Measurements from ENCODE around the gene MACF1. TPM values are rescaled to one million over a fixed set of nuclear protein-coding genes. Genes with fewer than 3 reads are reported as not detected.

The MACF1 gene
- total RNA-seq, 1 experiment from 2014 or later: 104 TPM

GRCh38 chr1:39328586-39329121 lies 124.2 kb downstream of the MACF1 start:
- no peak overlapping the region for H3K4me3 Mint-ChIP-seq (ENCODE audit: unreplicated experiment)
- H3K27me3 Mint-ChIP-seq (ENCODE audit: insufficient read depth, unreplicated experiment): no peaks in the 10 kb centered on the region
- ChIA-PET CTCF (no interaction called here), POLR2A (no interaction called here)
- Histone ChIP-seq H3K9me3 (no peaks in the 10 kb centered on the region), H3K36me3 (ENCODE audit: control insufficient read depth, insufficient read depth, low read length) (no peaks in the 10 kb centered on the region), H3K27me3 (replicated peaks; ENCODE audit: control insufficient read depth, insufficient read depth, low read length) (no peaks in the 10 kb centered on the region), H3K4me1 (no peaks in the 10 kb centered on the region), H3K4me3 (ENCODE audit: low read depth, low read length) (no peak overlapping the region)
- no peaks in the 10 kb centered on the region for H3K4me1 Mint-ChIP-seq (ENCODE audit: low read depth, unreplicated experiment)
- H3K9me3 Mint-ChIP-seq (ENCODE audit: unreplicated experiment): no peaks in the 10 kb centered on the region
- intact Hi-C loops (cut with micrococcal nuclease; ENCODE audit: unreplicated experiment): no loop called here
- BruUV-seq (replicated peaks): no TSS peak
- TF ChIP-seq, protein P1, sequence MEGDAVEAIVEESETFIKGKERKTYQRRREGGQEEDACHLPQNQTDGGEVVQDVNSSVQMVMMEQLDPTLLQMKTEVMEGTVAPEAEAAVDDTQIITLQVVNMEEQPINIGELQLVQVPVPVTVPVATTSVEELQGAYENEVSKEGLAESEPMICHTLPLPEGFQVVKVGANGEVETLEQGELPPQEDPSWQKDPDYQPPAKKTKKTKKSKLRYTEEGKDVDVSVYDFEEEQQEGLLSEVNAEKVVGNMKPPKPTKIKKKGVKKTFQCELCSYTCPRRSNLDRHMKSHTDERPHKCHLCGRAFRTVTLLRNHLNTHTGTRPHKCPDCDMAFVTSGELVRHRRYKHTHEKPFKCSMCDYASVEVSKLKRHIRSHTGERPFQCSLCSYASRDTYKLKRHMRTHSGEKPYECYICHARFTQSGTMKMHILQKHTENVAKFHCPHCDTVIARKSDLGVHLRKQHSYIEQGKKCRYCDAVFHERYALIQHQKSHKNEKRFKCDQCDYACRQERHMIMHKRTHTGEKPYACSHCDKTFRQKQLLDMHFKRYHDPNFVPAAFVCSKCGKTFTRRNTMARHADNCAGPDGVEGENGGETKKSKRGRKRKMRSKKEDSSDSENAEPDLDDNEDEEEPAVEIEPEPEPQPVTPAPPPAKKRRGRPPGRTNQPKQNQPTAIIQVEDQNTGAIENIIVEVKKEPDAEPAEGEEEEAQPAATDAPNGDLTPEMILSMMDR (IDR thresholded peaks at IDR 0.05; ENCODE audit: insufficient read depth in 1 of 2, low read depth in 1 of 2, low read length in 1 of 2, severe bottlenecking in 1 of 2, unreplicated experiment in 1 of 2): no peak
- H3K27ac Mint-ChIP-seq (ENCODE audit: unreplicated experiment): no peak overlapping the region
- DNase-seq: no peak
- H3K36me3 Mint-ChIP-seq (ENCODE audit: insufficient read depth, unreplicated experiment): peaks cover 34% of the 10 kb centered on the region

DNA sequence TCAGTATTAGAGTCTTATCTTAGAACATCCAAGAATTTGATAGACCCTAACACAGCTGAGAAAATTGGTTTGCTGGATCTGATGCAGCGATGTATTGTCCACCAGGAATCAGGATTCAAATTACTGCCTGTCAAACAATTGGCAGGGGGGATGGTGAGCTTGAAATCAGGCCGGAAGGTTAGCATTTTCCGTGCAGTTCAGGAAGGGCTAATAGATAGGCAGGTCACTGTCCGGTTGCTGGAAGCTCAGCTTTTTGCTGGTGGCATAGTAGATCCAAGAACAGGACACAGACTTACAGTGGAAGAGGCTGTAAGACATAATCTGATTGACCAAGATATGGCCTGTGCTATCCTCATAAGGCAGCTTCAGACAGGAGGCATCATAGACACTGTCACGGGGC lies 127.2 kb downstream of the MACF1 start:
- peaks cover 56% of the 10 kb centered on the region for H3K36me3 Mint-ChIP-seq (ENCODE audit: insufficient read depth, unreplicated experiment)
- TF ChIP-seq, protein P1 (IDR thresholded peaks at IDR 0.05; ENCODE audit: insufficient read depth in 1 of 2, low read depth in 1 of 2, low read length in 1 of 2, severe bottlenecking in 1 of 2, unreplicated experiment in 1 of 2): no peak
- no peak overlapping the region for H3K27ac Mint-ChIP-seq (ENCODE audit: unreplicated experiment)
- no peak overlapping the region for H3K4me3 ChIP-seq (ENCODE audit: low read depth, low read length)
- ChIA-PET CTCF (no interaction called here), POLR2A (no interaction called here)
- no peaks in the 10 kb centered on the region for H3K9me3 ChIP-seq
- intact Hi-C loops (cut with micrococcal nuclease; ENCODE audit: unreplicated experiment): no loop called here
- BruUV-seq (replicated peaks): no TSS peak
- H3K27me3 ChIP-seq (replicated peaks; ENCODE audit: control insufficient read depth, insufficient read depth, low read length): no peaks in the 10 kb centered on the region
- H3K36me3 ChIP-seq (ENCODE audit: control insufficient read depth, insufficient read depth, low read length): no peaks in the 10 kb centered on the region
- no peaks in the 10 kb centered on the region for H3K9me3 Mint-ChIP-seq (ENCODE audit: unreplicated experiment)
- peaks cover 14% of the 10 kb centered on the region for H3K4me1 Mint-ChIP-seq (ENCODE audit: low read depth, unreplicated experiment)
- H3K27me3 Mint-ChIP-seq (ENCODE audit: insufficient read depth, unreplicated experiment): no peaks in the 10 kb centered on the region
- peaks cover 19% of the 10 kb centered on the region for H3K4me1 ChIP-seq
- no peak for DNase-seq
- no peak overlapping the region for H3K4me3 Mint-ChIP-seq (ENCODE audit: unreplicated experiment)

- TF ChIP-seq, protein P1 (IDR thresholded peaks at IDR 0.05; ENCODE audit: insufficient read depth in 1 of 2, low read depth in 1 of 2, low read length in 1 of 2, severe bottlenecking in 1 of 2, unreplicated experiment in 1 of 2): no peak
- ChIA-PET POLR2A (no interaction called here), CTCF (no interaction called here)
- no peaks in the 10 kb centered on the region for H3K9me3 ChIP-seq
- Mint-ChIP-seq H3K27me3 (ENCODE audit: insufficient read depth, unreplicated experiment) (no peaks in the 10 kb centered on the region), H3K9me3 (ENCODE audit: unreplicated experiment) (no peaks in the 10 kb centered on the region), H3K4me1 (ENCODE audit: low read depth, unreplicated experiment) (peaks cover 14% of the 10 kb centered on the region), H3K27ac (ENCODE audit: unreplicated experiment) (no peak overlapping the region), H3K36me3 (ENCODE audit: insufficient read depth, unreplicated experiment) (peaks cover 62% of the 10 kb centered on the region), H3K4me3 (ENCODE audit: unreplicated experiment) (no peak overlapping the region)
- no peaks in the 10 kb centered on the region for H3K27me3 ChIP-seq (replicated peaks; ENCODE audit: control insufficient read depth, insufficient read depth, low read length)
- peaks cover 19% of the 10 kb centered on the region for H3K4me1 ChIP-seq
- BruUV-seq (replicated peaks): no TSS peak
- no peak for DNase-seq
- no peak overlapping the region for H3K4me3 ChIP-seq (ENCODE audit: low read depth, low read length)
- H3K36me3 ChIP-seq (ENCODE audit: control insufficient read depth, insufficient read depth, low read length): no peaks in the 10 kb centered on the region
- intact Hi-C loops (cut with micrococcal nuclease; ENCODE audit: unreplicated experiment): no loop called here
Observed at GRCh38 chr1:39332291-39332690, 127.8 kb downstream of the MACF1 start.

Data from Caco-2 (cell line).